SHP77 treated with DMSO at 0.1 percent for 48 hours (cell line): ENCODE results near the gene ANO1.
"Not testable (repeated sequence)": the region's sequence is repeated elsewhere in the genome, so short reads cannot be mapped to it uniquely, and the experiment has no call there.

ENCODE experiments used
- DNase-seq: peaks from one replicate; lab custom pipeline; 2025; lab: John Stamatoyannopoulos, UW

The ANO1 gene

GRCh38 chr11:70210051-70210501 is 132.0 kb downstream of the ANO1 start:
- DNase-seq = no peak

DNA sequence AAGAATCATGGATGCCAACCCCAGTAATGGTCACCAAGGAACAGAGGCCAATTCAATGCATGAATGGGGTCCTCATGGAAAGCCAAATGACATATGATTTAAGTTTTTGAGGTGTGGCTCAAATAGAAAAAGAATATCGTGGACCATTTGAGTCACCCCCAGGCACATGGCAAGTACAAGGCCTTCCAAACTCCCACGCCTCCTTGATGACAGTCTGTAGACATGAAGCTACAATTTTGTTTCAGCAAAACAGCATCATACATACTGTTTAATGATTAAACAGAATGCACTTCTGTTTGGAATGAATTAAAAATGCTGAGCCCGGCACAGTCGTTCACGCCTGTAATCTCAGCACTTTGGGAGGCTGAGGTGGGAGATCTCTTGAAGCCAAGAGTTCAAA is 132.4 kb downstream of the ANO1 start:
- DNase-seq = no peak

- no peak for DNase-seq
Measured at GRCh38 chr11:70212227-70212811, 134.2 kb downstream of the ANO1 start.

DNA sequence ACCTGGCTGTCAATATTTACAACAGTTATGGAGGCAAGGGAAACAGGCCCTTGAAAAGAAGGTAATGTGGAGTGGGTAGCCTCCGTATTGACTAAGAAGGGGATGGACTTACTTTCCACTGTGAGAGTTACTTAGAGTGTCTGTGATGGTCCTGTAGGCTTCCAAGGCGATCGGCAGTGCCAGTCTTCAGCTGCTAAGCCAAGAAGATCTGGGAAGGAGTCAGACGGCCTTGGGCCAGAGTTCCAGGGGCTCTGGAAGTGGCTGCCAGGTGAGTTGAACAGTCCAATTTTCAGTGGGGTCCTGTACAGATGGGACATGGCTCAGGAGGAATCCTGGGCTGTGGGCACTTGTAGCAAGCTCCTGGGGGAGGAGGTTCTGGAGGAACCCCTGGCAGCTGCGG is 139.3 kb downstream of the ANO1 start:
- DNase-seq = not testable (repeated sequence)

DNA sequence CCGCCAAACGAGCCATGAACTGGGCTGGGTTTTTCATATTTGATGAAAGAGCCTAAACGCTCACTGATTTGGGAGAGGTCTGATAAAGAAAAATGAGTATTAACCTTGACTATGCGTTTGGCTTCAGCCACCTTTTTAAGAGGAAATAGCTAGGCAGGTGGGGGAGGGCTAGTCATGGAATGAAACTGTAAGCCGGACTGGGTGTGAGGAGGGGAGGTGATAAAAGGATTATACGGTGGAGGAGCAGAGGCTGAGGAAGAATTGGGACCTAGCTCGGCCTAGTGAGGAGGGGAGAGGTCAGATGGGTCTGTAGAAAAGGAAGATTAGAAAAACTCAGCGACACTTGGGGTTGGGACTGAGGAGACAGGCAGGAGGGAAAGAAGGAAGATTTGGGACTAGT is 140.0 kb downstream of the ANO1 start:
- not testable (repeated sequence) for DNase-seq

DNA sequence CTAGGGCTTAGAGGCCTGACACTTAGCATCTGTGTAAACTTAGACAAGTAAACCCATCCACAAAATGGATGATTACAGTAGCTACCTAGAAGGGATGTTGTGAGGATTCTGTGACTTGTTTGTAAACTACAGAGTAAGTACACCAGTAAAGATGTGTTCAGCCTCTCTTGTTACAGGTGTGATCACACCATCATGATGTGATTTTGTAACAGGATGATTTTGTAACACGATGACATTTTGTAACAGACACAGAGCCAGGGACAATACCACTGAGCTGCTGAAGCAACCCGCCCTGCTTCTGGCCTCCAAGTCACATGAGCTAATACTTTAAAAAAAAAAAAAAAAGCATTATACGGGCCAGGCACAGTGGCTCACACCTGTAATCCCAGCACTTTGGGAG is 142.0 kb downstream of the ANO1 start:
- DNase-seq = no peak

- DNase-seq = no peak
Measured at GRCh38 chr11:70220920-70221319, 142.8 kb downstream of the ANO1 start.

DNA sequence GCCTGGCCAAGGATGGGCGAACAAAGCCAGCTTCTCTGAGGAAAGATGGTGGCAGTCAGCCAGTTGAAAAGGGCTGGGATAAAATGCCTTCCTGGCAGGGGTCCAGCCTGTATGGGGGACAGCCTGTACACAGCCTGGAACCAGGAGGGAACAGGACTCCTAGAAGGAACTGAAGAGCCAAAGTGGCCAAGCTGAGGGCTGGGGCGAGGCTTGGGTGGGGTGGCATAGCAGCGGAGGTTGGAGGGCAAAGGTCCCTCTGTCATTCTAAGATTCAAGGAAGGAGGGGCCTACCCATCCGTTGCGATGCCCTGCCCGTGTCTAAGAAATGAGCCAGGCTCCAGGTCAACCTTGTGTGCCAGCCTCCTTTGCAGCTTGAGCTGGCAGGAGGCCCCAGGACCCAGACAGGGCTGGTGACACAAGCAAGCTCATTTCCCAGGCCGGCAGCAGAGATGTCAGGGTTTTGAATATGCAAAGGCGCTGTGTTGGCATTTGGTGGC is 147.6 kb downstream of the ANO1 start:
- no peak for DNase-seq

GRCh38 chr11:70226183-70226582 is 148.1 kb downstream of the ANO1 start:
- DNase-seq = no peak

- DNase-seq = no peak
Measured at GRCh38 chr11:70226967-70227366, 148.8 kb downstream of the ANO1 start.

DNA sequence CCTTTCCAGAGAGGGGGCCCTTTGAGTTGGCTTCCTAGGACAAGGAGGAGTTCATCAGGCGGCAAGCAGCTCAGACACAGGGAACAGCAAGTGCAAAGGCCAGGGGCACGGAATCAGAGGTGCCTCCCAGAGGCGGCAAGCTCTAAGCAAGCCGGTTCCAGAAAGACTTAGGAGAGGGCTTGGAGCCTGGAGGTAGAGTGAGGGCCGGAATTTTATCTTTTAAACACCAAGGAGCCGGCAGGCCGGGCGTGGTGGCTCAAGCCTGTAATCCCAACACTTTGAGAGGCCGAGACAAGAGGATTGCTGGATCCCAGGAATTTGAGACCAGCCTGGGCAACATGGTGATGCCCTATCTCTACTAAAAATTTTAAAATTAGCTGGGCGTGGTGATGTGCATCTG is 151.6 kb downstream of the ANO1 start:
- DNase-seq = no peak

DNA sequence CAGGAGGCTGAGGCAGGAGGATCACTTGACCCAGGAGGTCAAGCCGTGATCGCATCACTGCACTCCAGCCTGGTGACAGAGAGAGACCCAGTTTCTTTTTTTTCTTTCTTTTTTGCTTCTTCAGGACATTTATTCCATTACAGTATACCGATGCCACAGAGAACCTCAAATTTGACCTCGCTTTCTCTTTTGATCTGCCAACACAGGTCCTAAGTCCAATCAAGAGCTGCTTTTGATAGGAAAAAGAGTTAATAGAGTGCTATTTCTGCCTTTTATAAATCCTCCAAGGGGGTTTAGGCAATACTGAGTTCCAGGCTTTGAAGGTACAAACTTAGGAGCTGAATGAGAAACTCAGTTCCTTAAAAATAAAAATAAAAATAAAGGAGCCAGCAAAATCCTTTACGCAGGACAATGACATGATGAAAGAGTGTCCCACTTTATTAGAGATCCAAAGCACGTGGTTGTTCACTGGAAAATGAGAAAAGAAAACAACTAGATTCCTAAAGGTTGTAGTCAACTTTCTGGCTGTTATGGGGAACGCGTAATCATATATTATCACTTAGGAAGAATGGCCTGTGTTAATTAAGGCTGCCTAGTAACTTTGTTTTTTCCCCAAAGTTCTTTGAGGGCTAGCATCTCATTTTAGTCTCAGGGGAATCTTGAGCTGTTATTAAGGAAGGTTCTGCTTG is 152.2 kb downstream of the ANO1 start:
- DNase-seq = no peak

DNA sequence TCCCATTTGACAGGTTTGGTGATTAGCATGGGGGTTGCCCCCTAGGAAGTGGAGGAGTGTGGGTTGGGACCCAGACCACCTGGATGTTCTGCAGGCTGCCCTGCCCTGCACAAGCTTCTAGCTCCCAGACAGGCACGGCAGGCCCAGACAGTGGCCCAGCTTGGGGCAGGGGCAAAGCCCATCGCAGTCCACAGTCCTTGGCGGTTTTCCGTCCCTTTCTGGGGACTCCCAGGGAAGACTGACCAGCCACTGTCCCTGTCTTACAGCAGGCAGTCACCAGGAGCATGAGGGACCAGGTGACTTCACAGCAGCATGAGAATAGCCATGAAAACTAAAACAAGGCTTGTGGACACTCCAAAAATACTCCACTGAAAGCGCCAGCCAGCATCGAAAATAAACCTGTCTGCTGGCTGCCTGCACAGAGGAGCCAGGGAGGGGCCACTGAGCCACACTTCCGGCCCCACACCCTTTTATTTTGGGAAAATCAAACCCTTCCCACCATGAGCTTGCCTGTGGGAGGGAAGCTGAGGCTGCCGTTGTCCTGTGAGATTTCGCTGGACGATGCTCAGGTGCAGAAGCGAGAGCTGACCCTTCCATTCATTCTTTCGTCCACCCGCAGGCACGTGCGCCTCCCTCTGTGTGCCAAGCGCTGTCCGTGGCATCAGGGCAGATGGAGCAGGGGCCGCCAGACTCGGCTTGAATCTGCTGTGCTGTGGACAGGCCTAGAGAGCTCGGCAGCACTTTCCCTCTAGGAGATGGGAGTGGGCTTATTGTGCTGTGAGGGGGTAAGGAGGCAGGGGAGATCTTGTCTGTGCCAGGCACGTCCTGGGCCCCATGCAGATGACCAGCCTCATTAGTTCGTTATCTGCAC is 153.0 kb downstream of the ANO1 start:
- no peak for DNase-seq

- no peak for DNase-seq
Measured at GRCh38 chr11:70233034-70233433, 154.9 kb downstream of the ANO1 start.

DNA sequence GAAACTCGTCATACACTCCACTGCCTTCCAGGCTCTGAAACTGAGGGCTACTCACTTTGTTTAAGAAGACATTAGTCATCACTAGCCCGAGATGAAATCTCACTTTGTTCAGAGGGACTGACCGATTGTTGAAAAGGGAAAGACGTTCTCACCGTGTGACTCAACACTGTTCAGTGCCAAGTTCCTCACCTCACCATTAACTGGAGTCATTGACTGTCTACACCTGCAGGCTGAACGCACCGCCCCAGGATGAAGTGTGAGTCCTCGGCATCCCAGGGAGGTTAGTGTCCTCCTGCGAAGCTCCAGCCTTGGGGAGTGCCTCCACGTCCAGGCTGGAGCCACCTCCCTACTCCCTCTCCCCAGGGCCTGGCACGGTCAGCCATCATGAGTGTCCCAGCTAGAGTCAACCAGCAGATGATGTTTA is 155.4 kb downstream of the ANO1 start:
- DNase-seq = no peak

GRCh38 chr11:70233962-70234361 is 155.8 kb downstream of the ANO1 start:
- DNase-seq = no peak
